Measurements from ENCODE around the gene IL15RA. TPM values are rescaled to one million over a fixed set of nuclear protein-coding genes. Genes with fewer than 3 reads are reported as not detected.

Gene IL15RA
- total RNA-seq, 1 experiment from 2014 or later, result 28.6 TPM

GRCh38 chr10:5937016-5937415 lies 40.3 kb downstream of the IL15RA start:
- intact Hi-C loops (cut with micrococcal nuclease; ENCODE audit: unreplicated experiment), result no loop called here
- no peaks in the 10 kb centered on the region for H3K27me3 Mint-ChIP-seq (ENCODE audit: unreplicated experiment)
- H3K36me3 Mint-ChIP-seq (ENCODE audit: insufficient read depth, unreplicated experiment), result peaks cover 4% of the 10 kb centered on the region
- no peaks in the 10 kb centered on the region for H3K4me1 Mint-ChIP-seq (ENCODE audit: low read depth, unreplicated experiment)
- CTCF ChIA-PET, result no interaction called here
- no peak for DNase-seq
- H3K4me3 Mint-ChIP-seq (ENCODE audit: low read depth, unreplicated experiment), result no peak overlapping the region
- TF ChIP-seq, protein P1, sequence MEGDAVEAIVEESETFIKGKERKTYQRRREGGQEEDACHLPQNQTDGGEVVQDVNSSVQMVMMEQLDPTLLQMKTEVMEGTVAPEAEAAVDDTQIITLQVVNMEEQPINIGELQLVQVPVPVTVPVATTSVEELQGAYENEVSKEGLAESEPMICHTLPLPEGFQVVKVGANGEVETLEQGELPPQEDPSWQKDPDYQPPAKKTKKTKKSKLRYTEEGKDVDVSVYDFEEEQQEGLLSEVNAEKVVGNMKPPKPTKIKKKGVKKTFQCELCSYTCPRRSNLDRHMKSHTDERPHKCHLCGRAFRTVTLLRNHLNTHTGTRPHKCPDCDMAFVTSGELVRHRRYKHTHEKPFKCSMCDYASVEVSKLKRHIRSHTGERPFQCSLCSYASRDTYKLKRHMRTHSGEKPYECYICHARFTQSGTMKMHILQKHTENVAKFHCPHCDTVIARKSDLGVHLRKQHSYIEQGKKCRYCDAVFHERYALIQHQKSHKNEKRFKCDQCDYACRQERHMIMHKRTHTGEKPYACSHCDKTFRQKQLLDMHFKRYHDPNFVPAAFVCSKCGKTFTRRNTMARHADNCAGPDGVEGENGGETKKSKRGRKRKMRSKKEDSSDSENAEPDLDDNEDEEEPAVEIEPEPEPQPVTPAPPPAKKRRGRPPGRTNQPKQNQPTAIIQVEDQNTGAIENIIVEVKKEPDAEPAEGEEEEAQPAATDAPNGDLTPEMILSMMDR (IDR thresholded peaks at IDR 0.05; ENCODE audit: unreplicated experiment), result no peak
- H3K9me3 Mint-ChIP-seq (ENCODE audit: low read depth, unreplicated experiment), result no peaks in the 10 kb centered on the region
- TSS peak; percentile 37 for BruUV-seq (replicated peaks)
- H3K27ac Mint-ChIP-seq (ENCODE audit: unreplicated experiment), result no peak overlapping the region

DNA sequence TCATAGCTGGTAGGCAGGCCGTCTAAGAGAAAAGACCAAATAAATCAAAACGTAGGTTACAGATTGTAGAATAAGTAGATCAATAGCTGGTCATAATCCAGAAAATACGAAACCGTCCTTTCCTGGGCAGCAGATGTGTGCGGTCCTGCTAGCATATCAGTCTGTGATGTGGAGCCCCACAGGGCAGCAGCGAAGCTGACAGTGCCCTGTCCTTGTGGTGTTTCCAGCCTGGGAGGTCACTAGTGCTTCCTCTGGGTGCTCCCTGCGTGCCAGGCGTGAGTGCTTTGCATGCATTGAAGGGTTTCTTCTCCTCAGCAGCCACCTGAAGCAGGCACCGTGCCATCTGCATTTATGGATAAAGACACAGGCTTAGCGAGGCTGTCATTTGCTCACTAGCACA lies 41.7 kb downstream of the IL15RA start:
- Mint-ChIP-seq H3K4me3 (ENCODE audit: low read depth, unreplicated experiment) (no peak overlapping the region), H3K4me1 (ENCODE audit: low read depth, unreplicated experiment) (no peaks in the 10 kb centered on the region), H3K36me3 (ENCODE audit: insufficient read depth, unreplicated experiment) (peaks cover 4% of the 10 kb centered on the region), H3K27ac (ENCODE audit: unreplicated experiment) (no peak overlapping the region), H3K9me3 (ENCODE audit: low read depth, unreplicated experiment) (no peaks in the 10 kb centered on the region), H3K27me3 (ENCODE audit: unreplicated experiment) (no peaks in the 10 kb centered on the region)
- CTCF ChIA-PET, result no interaction called here
- BruUV-seq (replicated peaks), result no TSS peak
- TF ChIP-seq, protein P1 (IDR thresholded peaks at IDR 0.05; ENCODE audit: unreplicated experiment), result no peak
- intact Hi-C loops (cut with micrococcal nuclease; ENCODE audit: unreplicated experiment), result no loop called here
- no peak for DNase-seq

DNA sequence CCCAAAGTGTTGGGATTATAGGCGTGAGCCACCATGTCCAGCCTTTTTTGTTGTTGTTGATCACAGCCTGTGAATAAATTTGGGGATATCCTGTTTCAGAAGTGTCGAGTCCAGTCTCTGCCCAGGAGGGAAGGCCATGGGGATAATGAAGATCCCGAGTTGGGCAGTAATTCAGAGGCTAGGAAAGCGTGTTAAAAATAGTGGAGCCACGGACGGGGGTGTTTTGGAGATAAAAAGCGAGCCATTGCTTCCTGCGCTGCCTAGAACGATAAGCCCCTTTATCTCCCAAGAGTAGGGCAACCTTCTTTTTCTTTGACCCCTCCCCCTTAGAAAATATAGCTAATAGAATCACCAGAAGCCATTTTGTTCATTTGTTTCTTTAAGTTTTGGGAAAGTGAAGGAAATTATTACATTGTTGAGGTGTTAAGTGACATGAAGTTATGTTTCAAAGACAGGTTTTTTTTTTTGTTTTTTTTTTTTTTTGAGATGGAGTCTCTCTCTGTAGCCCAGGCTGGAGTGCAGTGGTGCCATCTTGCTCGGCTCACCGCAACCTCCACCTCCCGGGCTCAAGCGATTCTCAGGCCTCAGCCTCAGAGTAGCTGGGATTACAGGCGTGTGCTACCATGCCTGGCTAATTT lies 43.3 kb downstream of the IL15RA start:
- BruUV-seq (replicated peaks), result no TSS peak
- no peak overlapping the region for H3K27ac Mint-ChIP-seq (ENCODE audit: unreplicated experiment)
- no peaks in the 10 kb centered on the region for H3K4me1 Mint-ChIP-seq (ENCODE audit: low read depth, unreplicated experiment)
- intact Hi-C loops (cut with micrococcal nuclease; ENCODE audit: unreplicated experiment), result no loop called here
- peaks cover 9% of the 10 kb centered on the region for H3K36me3 Mint-ChIP-seq (ENCODE audit: insufficient read depth, unreplicated experiment)
- no peak overlapping the region for H3K4me3 Mint-ChIP-seq (ENCODE audit: low read depth, unreplicated experiment)
- no peaks in the 10 kb centered on the region for H3K27me3 Mint-ChIP-seq (ENCODE audit: unreplicated experiment)
- no peak for DNase-seq
- TF ChIP-seq, protein P1 (IDR thresholded peaks at IDR 0.05; ENCODE audit: unreplicated experiment), result no peak
- CTCF ChIA-PET, result interaction anchor here (0.7 kb wide), 1 partner anchor 52 kb away, joined by 3 read pairs; no protein-coding TSS in a partner anchor
- no peaks in the 10 kb centered on the region for H3K9me3 Mint-ChIP-seq (ENCODE audit: low read depth, unreplicated experiment)

DNA sequence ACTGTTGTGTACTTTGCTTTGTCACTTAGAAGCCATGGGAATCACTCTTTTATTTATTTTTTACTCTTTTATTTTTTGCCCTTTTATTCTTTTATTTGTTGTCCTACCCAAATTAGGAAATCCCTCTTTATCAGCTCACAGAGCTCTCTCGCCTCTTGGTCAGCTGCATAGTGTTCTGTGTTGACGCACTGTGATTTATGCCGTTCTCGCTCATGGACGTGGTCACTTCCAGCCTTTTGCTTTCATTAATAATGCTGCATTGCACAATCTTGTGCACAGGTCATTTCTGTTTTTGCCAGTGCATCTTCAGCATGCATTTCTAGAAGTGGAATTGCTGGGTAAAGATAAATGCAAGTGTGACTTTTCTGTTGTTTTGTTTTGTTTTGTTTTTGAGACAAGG lies 45.0 kb downstream of the IL15RA start:
- Mint-ChIP-seq H3K27me3 (ENCODE audit: unreplicated experiment) (no peaks in the 10 kb centered on the region), H3K4me3 (ENCODE audit: low read depth, unreplicated experiment) (no peak overlapping the region), H3K4me1 (ENCODE audit: low read depth, unreplicated experiment) (no peaks in the 10 kb centered on the region), H3K27ac (ENCODE audit: unreplicated experiment) (no peak overlapping the region), H3K36me3 (ENCODE audit: insufficient read depth, unreplicated experiment) (peaks cover 8% of the 10 kb centered on the region), H3K9me3 (ENCODE audit: low read depth, unreplicated experiment) (no peaks in the 10 kb centered on the region)
- BruUV-seq (replicated peaks), result no TSS peak
- CTCF ChIA-PET, result no interaction called here
- intact Hi-C loops (cut with micrococcal nuclease; ENCODE audit: unreplicated experiment), result no loop called here
- TF ChIP-seq, protein P1 (IDR thresholded peaks at IDR 0.05; ENCODE audit: unreplicated experiment), result no peak
- DNase-seq, result no peak

All from Calu3 (cell line).